HEK293T (cell line): Measurements from ENCODE around the gene ZC3H15.
"Not testable (repeated sequence)": the region's sequence is repeated elsewhere in the genome, so short reads cannot be mapped to it uniquely, and the experiment has no call there.

Experiments
- ELF4 ChIP-seq: fragments of 450-650 bp; IDR thresholded peaks from 2 replicates; pipeline ENCODE4 v1.6.1; 2017; ENCODE audit warnings: antibody characterized with exemption
- FOXK2 ChIP-seq: fragments of 450-650 bp; IDR thresholded peaks from 2 replicates; pipeline ENCODE4 v1.6.1; 2016; ENCODE audit warnings: mild to moderate bottlenecking
- NFRKB ChIP-seq: fragments of 450-650 bp; IDR thresholded peaks from 2 replicates; pipeline ENCODE4 v1.6.1; 2016; ENCODE audit warnings: mild to moderate bottlenecking, moderate library complexity
- TARDBP ChIP-seq: fragments of 450-650 bp; IDR thresholded peaks from 2 replicates; pipeline ENCODE4 v1.6.1; 2016

DNA sequence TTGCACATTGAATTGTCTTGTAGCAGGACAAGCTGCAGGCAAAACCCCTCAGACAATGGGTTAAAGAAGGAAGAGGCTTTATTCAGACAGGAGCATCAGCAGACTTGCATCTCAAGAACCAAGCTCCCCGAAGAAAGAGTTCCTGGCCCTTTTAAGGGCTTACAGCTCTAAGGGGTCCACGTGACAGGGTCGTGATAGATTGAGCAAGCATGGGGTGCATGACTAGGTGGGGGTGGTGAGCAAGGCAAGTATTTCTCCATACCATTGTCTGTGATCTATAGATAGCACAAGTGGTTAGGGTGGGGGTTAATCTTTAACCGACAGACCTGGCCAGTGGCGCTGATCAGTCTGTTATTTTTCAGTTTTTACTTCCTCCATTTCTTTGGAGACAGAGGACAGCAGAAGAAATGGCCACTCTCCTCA is 46.4 kb upstream of the ZC3H15 start:
- TF ChIP-seq NFRKB, TARDBP, FOXK2, ELF4: not testable (repeated sequence)
